LoVo (cell line): Measurements from ENCODE around the gene RASGRF2.

Source experiments
- DNase-seq: peaks from one replicate; pipeline ENCODE4 v3.0.0-alpha.2; 2016; ENCODE audit warnings: low spot score

Gene RASGRF2

GRCh38 chr5:81169924-81170323, 209.8 kb downstream of the RASGRF2 start:
- no peak for DNase-seq

- DNase-seq, result peak; percentile 77
Measured at GRCh38 chr5:81171769-81172168, 211.6 kb downstream of the RASGRF2 start.

- DNase-seq, result no peak
Measured at GRCh38 chr5:81172710-81173109, 212.5 kb downstream of the RASGRF2 start.

GRCh38 chr5:81177061-81177460, 216.9 kb downstream of the RASGRF2 start:
- no peak for DNase-seq

GRCh38 chr5:81179959-81180358, 219.8 kb downstream of the RASGRF2 start:
- DNase-seq, result no peak

- DNase-seq, result no peak
Measured at GRCh38 chr5:81180780-81181460, 220.8 kb downstream of the RASGRF2 start.

GRCh38 chr5:81181576-81182316, 221.6 kb downstream of the RASGRF2 start:
- no peak for DNase-seq

- DNase-seq, result no peak
Measured at GRCh38 chr5:81182396-81183390, 222.5 kb downstream of the RASGRF2 start.

GRCh38 chr5:81183811-81184748, 223.9 kb downstream of the RASGRF2 start:
- DNase-seq, result no peak

- DNase-seq, result no peak
Measured at GRCh38 chr5:81184749-81185110, 224.6 kb downstream of the RASGRF2 start.

GRCh38 chr5:81187885-81188284, 227.7 kb downstream of the RASGRF2 start:
- DNase-seq, result no peak

- DNase-seq, result no peak
Measured at GRCh38 chr5:81188962-81189361, 228.8 kb downstream of the RASGRF2 start.

- no peak for DNase-seq
Measured at GRCh38 chr5:81189875-81190498, 229.8 kb downstream of the RASGRF2 start.

GRCh38 chr5:81191726-81192372, 231.7 kb downstream of the RASGRF2 start:
- DNase-seq, result no peak

- DNase-seq, result no peak
Measured at GRCh38 chr5:81192373-81192750, 232.2 kb downstream of the RASGRF2 start.

- DNase-seq, result peak; percentile 83
Measured at GRCh38 chr5:81194633-81195334, 234.6 kb downstream of the RASGRF2 start.

- no peak for DNase-seq
Measured at GRCh38 chr5:81195335-81195929, 235.3 kb downstream of the RASGRF2 start.

GRCh38 chr5:81202655-81203054, 242.5 kb downstream of the RASGRF2 start:
- DNase-seq, result no peak

GRCh38 chr5:81203729-81204128, 243.6 kb downstream of the RASGRF2 start:
- no peak for DNase-seq
